ENCODE results near the gene TPPP.
"Not testable (repeated sequence)": the region's sequence is repeated elsewhere in the genome, so short reads cannot be mapped to it uniquely, and the experiment has no call there.

DNA sequence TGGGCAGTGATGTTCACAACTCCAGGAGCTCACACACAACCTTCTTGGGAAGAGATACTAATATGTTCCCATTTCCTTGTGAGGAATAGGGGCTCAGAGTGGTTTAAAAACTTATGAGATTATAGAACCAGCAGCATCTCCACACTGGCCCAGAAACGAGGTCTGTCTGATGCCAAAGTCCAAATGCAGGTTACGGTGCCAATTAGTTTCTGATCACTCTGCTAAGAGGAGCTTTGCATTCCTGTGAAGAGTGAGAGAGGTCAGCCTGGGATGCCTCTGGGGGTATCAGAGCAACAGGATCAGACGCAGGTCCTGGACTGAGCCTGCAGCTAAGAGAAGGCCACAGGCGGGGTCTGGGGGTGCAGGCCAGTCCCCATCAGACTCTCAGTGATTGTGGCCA is 30.2 kb upstream of the TPPP start:
- TF ChIP-seq, protein P1, sequence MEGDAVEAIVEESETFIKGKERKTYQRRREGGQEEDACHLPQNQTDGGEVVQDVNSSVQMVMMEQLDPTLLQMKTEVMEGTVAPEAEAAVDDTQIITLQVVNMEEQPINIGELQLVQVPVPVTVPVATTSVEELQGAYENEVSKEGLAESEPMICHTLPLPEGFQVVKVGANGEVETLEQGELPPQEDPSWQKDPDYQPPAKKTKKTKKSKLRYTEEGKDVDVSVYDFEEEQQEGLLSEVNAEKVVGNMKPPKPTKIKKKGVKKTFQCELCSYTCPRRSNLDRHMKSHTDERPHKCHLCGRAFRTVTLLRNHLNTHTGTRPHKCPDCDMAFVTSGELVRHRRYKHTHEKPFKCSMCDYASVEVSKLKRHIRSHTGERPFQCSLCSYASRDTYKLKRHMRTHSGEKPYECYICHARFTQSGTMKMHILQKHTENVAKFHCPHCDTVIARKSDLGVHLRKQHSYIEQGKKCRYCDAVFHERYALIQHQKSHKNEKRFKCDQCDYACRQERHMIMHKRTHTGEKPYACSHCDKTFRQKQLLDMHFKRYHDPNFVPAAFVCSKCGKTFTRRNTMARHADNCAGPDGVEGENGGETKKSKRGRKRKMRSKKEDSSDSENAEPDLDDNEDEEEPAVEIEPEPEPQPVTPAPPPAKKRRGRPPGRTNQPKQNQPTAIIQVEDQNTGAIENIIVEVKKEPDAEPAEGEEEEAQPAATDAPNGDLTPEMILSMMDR (optimal IDR thresholded peaks at IDR 0.05 in 1 of 3, IDR thresholded peaks at IDR 0.05 in 1 of 3, conservative IDR thresholded peaks at IDR 0.05 in 1 of 3; ENCODE audit: extremely low read depth in 1 of 3, insufficient read depth in 2 of 3, low read length in 3 of 3), result not testable (repeated sequence)
- TF ChIP-seq EZH2 (IDR thresholded peaks at IDR 0.05; ENCODE audit: low read length), result not testable (repeated sequence)

Measured in keratinocyte (primary cell).